ENCODE data around the gene HLA-DOB.
"Not testable (repeated sequence)": the region's sequence is repeated elsewhere in the genome, so short reads cannot be mapped to it uniquely, and the experiment has no call there.

Gene HLA-DOB

GRCh38 chr6:32790306-32790705, 26.5 kb downstream of the HLA-DOB start:
- no peak for DNase-seq (ENCODE audit: low read depth)
- H3K4me3 ChIP-seq (ENCODE audit: low read depth, low read length): no peak overlapping the region
- TF ChIP-seq, protein P1, sequence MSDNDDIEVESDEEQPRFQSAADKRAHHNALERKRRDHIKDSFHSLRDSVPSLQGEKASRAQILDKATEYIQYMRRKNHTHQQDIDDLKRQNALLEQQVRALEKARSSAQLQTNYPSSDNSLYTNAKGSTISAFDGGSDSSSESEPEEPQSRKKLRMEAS (IDR thresholded peaks at IDR 0.05; ENCODE audit: low read depth, low read length): no peak
- TF ChIP-seq, protein P2, sequence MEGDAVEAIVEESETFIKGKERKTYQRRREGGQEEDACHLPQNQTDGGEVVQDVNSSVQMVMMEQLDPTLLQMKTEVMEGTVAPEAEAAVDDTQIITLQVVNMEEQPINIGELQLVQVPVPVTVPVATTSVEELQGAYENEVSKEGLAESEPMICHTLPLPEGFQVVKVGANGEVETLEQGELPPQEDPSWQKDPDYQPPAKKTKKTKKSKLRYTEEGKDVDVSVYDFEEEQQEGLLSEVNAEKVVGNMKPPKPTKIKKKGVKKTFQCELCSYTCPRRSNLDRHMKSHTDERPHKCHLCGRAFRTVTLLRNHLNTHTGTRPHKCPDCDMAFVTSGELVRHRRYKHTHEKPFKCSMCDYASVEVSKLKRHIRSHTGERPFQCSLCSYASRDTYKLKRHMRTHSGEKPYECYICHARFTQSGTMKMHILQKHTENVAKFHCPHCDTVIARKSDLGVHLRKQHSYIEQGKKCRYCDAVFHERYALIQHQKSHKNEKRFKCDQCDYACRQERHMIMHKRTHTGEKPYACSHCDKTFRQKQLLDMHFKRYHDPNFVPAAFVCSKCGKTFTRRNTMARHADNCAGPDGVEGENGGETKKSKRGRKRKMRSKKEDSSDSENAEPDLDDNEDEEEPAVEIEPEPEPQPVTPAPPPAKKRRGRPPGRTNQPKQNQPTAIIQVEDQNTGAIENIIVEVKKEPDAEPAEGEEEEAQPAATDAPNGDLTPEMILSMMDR (IDR thresholded peaks at IDR 0.05; ENCODE audit: low read depth, low read length): no peak
- TF ChIP-seq POLR2A (IDR thresholded peaks at IDR 0.05; ENCODE audit: extremely low read depth, insufficient read length): no peak
- no peak for TF ChIP-seq MYC (IDR thresholded peaks at IDR 0.05; ENCODE audit: low read depth, low read length)

- TF ChIP-seq POLR2A (IDR thresholded peaks at IDR 0.05; ENCODE audit: extremely low read depth, insufficient read length): no peak
- TF ChIP-seq, protein P2 (IDR thresholded peaks at IDR 0.05; ENCODE audit: low read depth, low read length): peak; percentile 72
- 0 out of 2 replicates have a peak, but pooled peaks have one; percentile 11 for TF ChIP-seq MYC (IDR thresholded peaks at IDR 0.05; ENCODE audit: low read depth, low read length)
- TF ChIP-seq, protein P1 (IDR thresholded peaks at IDR 0.05; ENCODE audit: low read depth, low read length): 0 out of 2 replicates have a peak, but pooled peaks have one; percentile 18
- peak; percentile 69 for DNase-seq (ENCODE audit: low read depth)
- H3K4me3 ChIP-seq (ENCODE audit: low read depth, low read length): no peak overlapping the region
Measured at GRCh38 chr6:32785781-32786533, 30.8 kb downstream of the HLA-DOB start.

DNA sequence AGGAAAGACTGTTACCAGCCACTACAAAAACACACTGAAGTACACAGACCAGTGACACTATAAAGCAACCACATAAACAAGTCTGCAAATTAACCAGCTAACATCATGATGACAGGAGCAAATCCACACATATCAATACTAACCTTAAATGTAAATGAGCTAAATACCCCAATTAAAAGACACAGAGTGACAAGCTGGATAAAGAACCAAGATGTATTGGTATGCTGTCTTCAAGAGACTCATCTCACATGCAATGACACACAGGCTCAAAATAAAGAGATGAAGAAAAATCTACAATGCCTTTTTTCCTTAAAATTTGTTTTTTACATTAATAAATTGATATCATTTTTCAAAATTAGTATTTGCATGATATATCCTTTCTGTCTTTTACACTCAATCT, 33.9 kb downstream of the HLA-DOB start:
- DNase-seq (ENCODE audit: low read depth); H3K4me3 ChIP-seq (ENCODE audit: low read depth, low read length): not testable (repeated sequence)

GRCh38 chr6:32779036-32779435, 37.8 kb downstream of the HLA-DOB start:
- TF ChIP-seq, protein P2 (IDR thresholded peaks at IDR 0.05; ENCODE audit: low read depth, low read length): no peak
- TF ChIP-seq, protein P1 (IDR thresholded peaks at IDR 0.05; ENCODE audit: low read depth, low read length): no peak
- TF ChIP-seq POLR2A (IDR thresholded peaks at IDR 0.05; ENCODE audit: extremely low read depth, insufficient read length) (no peak), MYC (IDR thresholded peaks at IDR 0.05; ENCODE audit: low read depth, low read length) (no peak)
- no peak for DNase-seq (ENCODE audit: low read depth)
- no peak overlapping the region for H3K4me3 ChIP-seq (ENCODE audit: low read depth, low read length)

DNA sequence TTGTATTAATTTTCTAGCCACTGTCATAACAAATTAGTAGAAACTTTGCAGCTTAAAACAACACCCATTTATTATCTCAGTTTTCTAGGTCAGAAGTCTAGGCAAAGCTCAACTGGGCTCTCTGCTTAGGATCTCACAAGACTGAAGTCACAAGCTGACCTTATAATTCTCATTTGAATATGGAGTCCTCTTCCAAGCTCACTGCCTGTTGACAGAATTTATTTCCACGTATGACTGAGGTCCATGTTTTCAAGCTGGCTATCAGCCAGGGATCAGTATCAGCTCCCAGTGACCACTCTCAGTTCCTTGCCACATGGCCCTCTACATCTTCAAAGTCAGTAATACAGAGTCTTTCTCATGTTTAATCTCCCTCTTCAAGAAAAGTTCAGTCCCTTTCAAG, 41.7 kb downstream of the HLA-DOB start:
- no peak for TF ChIP-seq MYC (IDR thresholded peaks at IDR 0.05; ENCODE audit: low read depth, low read length)
- TF ChIP-seq, protein P1 (IDR thresholded peaks at IDR 0.05; ENCODE audit: low read depth, low read length): no peak
- TF ChIP-seq, protein P2 (IDR thresholded peaks at IDR 0.05; ENCODE audit: low read depth, low read length): no peak
- no peak for TF ChIP-seq POLR2A (IDR thresholded peaks at IDR 0.05; ENCODE audit: extremely low read depth, insufficient read length)
- H3K4me3 ChIP-seq (ENCODE audit: low read depth, low read length): no peak overlapping the region
- no peak for DNase-seq (ENCODE audit: low read depth)

DNA sequence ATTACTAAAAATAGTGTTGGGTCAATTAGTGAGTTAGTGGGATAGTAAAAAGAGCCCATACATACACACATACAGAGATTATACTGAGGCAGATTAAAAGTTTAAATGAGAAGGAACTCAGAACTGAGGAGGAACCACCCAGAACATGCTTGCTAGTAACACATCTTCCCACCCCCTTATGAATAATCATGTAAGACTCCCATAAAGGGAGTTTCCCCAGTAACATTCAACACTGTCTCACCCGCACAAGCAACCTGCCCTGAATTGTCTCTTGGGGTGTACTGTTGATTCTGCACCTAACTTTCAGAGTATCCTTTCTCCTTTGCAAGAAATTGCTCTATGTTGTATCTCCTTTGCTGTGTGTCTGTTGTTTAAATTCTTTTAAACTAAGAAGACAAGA, 42.4 kb downstream of the HLA-DOB start:
- no peak overlapping the region for H3K4me3 ChIP-seq (ENCODE audit: low read depth, low read length)
- DNase-seq (ENCODE audit: low read depth): no peak
- TF ChIP-seq, protein P2 (IDR thresholded peaks at IDR 0.05; ENCODE audit: low read depth, low read length): no peak
- TF ChIP-seq POLR2A (IDR thresholded peaks at IDR 0.05; ENCODE audit: extremely low read depth, insufficient read length) (no peak), MYC (IDR thresholded peaks at IDR 0.05; ENCODE audit: low read depth, low read length) (no peak)
- TF ChIP-seq, protein P1 (IDR thresholded peaks at IDR 0.05; ENCODE audit: low read depth, low read length): no peak
